Measurements from ENCODE around the gene FMN1. TPM values are rescaled to one million over a fixed set of nuclear protein-coding genes. Genes with fewer than 3 reads are reported as not detected.

The FMN1 gene
- total RNA-seq, 1 donor from 2014 or later, result 20.1 TPM

- TF ChIP-seq CTCF (IDR thresholded peaks at IDR 0.05) (no peak), POLR2AphosphoS5 (IDR thresholded peaks at IDR 0.05; ENCODE audit: insufficient read depth in 1 of 2, low read depth in 1 of 2) (no peak), POLR2A (IDR thresholded peaks at IDR 0.05) (no peak)
- H3K4me1 ChIP-seq, result peaks cover under 1% of the 10 kb centered on the region
- intact Hi-C loops (cut with DNase I), result no loop called here
- no peak for DNase-seq (ENCODE audit: extremely low spot score in 2 of 2)
- peaks cover 0 to 2% of the 10 kb centered on the region in 2 donors for H3K36me3 ChIP-seq
- H3K27ac ChIP-seq, result no peak overlapping the region
- H3K4me3 ChIP-seq, result no peak overlapping the region
- no peaks in the 10 kb centered on the region for H3K9me3 ChIP-seq
- H3K27me3 ChIP-seq, result no peaks in the 10 kb centered on the region
Observed at GRCh38 chr15:32735989-32736700, 458.4 kb downstream of the FMN1 start.

- no peak overlapping the region for H3K4me3 ChIP-seq
- no peak for TF ChIP-seq CTCF (IDR thresholded peaks at IDR 0.05)
- no peak for TF ChIP-seq POLR2AphosphoS5 (IDR thresholded peaks at IDR 0.05; ENCODE audit: insufficient read depth in 1 of 2, low read depth in 1 of 2)
- TF ChIP-seq POLR2A (IDR thresholded peaks at IDR 0.05), result no peak
- H3K4me1 ChIP-seq, result peaks cover 7% of the 10 kb centered on the region
- DNase-seq (ENCODE audit: extremely low spot score in 2 of 2), result no peak
- no peak overlapping the region for H3K27ac ChIP-seq
- peaks cover 0 to 5% of the 10 kb centered on the region in 2 donors for H3K36me3 ChIP-seq
- H3K9me3 ChIP-seq, result no peaks in the 10 kb centered on the region
- intact Hi-C loops (cut with DNase I), result no loop called here
- no peaks in the 10 kb centered on the region for H3K27me3 ChIP-seq
Observed at GRCh38 chr15:32733281-32733680, 461.2 kb downstream of the FMN1 start.

DNA sequence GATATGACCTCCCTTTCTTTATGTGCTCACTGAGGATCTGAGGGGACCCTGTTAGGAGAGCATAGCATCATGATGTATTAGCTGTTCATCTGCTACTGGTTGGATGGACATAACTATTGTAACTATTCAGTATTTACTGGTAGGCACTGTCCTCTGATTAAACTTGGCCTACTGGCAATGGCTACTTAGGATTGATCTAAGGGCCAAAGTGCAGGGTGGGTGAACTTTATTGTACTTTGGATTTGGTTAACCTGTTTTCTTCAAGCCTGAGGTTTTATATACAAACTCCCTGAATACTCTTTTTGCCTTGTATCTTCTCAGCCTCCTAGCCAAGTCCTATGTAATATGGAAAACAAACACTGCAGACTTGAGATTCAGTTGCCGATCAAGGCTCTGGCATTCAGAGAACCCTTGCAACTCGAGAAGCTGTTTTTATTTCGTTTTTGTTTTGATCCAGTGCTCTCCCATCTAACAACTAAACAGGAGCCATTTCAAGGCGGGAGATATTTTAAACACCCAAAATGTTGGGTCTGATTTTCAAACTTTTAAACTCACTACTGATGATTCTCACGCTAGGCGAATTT lies 461.8 kb downstream of the FMN1 start:
- no peak overlapping the region for H3K27ac ChIP-seq
- intact Hi-C loops (cut with DNase I), result no loop called here
- H3K9me3 ChIP-seq, result no peaks in the 10 kb centered on the region
- H3K4me3 ChIP-seq, result no peak overlapping the region
- H3K27me3 ChIP-seq, result no peaks in the 10 kb centered on the region
- no peak for DNase-seq (ENCODE audit: extremely low spot score in 2 of 2)
- peaks cover 7% of the 10 kb centered on the region for H3K4me1 ChIP-seq
- no peak for TF ChIP-seq CTCF (IDR thresholded peaks at IDR 0.05)
- no peak for TF ChIP-seq POLR2AphosphoS5 (IDR thresholded peaks at IDR 0.05; ENCODE audit: insufficient read depth in 1 of 2, low read depth in 1 of 2)
- no peak for TF ChIP-seq POLR2A (IDR thresholded peaks at IDR 0.05)
- peaks cover 0 to 5% of the 10 kb centered on the region in 2 donors for H3K36me3 ChIP-seq

- no peak for TF ChIP-seq CTCF (IDR thresholded peaks at IDR 0.05)
- no peak for TF ChIP-seq POLR2AphosphoS5 (IDR thresholded peaks at IDR 0.05; ENCODE audit: insufficient read depth in 1 of 2, low read depth in 1 of 2)
- TF ChIP-seq POLR2A (IDR thresholded peaks at IDR 0.05), result no peak
- H3K36me3 ChIP-seq, result peaks cover 0 to 5% of the 10 kb centered on the region in 2 donors
- H3K4me3 ChIP-seq, result no peak overlapping the region
- intact Hi-C loops (cut with DNase I), result no loop called here
- H3K27ac ChIP-seq, result no peak overlapping the region
- peaks cover 7% of the 10 kb centered on the region for H3K4me1 ChIP-seq
- no peak for DNase-seq (ENCODE audit: extremely low spot score in 2 of 2)
- H3K9me3 ChIP-seq, result no peaks in the 10 kb centered on the region
- no peaks in the 10 kb centered on the region for H3K27me3 ChIP-seq
Observed at GRCh38 chr15:32730677-32731654, 463.5 kb downstream of the FMN1 start.

Measured in vagina (tissue), 2 donors.